Endodermal cell (in vitro differentiated cells): ENCODE data around the gene CCM2. TPM values are rescaled to one million over a fixed set of nuclear protein-coding genes. Genes with fewer than 3 reads are reported as not detected.

Experiments used
- DNase-seq: peaks from one replicate; pipeline ENCODE4 v3.0.0-alpha.2; 2017
- H3K27ac ChIP-seq: 2 replicates; pipeline ENCODE4 v1.5.1; 2013; ENCODE audit warnings: mild to moderate bottlenecking, low read depth, low read length, moderate library complexity
- H3K27me3 ChIP-seq: 2 replicates; pipeline ENCODE4 v1.6.1; 2013; ENCODE audit warnings: mild to moderate bottlenecking, low read length, moderate library complexity; ENCODE audit not compliant: insufficient read depth, control insufficient read depth, poor library complexity, severe bottlenecking
- H3K36me3 ChIP-seq: 2 replicates; pipeline ENCODE4 v1.7.0; 2013; ENCODE audit warnings: mild to moderate bottlenecking, low read length, moderate library complexity; ENCODE audit not compliant: control insufficient read depth, insufficient read depth
- H3K4me1 ChIP-seq: one replicate; pipeline ENCODE4 v1.7.0; 2013; ENCODE audit warnings: low read length; ENCODE audit not compliant: control insufficient read depth, insufficient read depth
- H3K4me3 ChIP-seq: 2 replicates; pipeline ENCODE4 v1.5.1; 2013; ENCODE audit warnings: mild to moderate bottlenecking, low read length, moderate library complexity
- H3K9ac ChIP-seq: 2 replicates; pipeline ENCODE4 v1.6.1; 2013; ENCODE audit warnings: mild to moderate bottlenecking, low read length, moderate library complexity; ENCODE audit not compliant: poor library complexity, severe bottlenecking; ENCODE audit errors: extremely low read depth
- H3K9me3 ChIP-seq: 2 replicates; pipeline ENCODE4 v1.6.1; 2013; ENCODE audit warnings: mild to moderate bottlenecking, low read length, moderate library complexity; ENCODE audit not compliant: control insufficient read depth
- H3K27ac Mint-ChIP-seq: 2 replicates; pipeline ENCODE4 v1.8.0; 2020; ENCODE audit warnings: mixed read lengths
- H3K27me3 Mint-ChIP-seq: 2 replicates; pipeline ENCODE4 v1.8.0; 2021; ENCODE audit warnings: mild to moderate bottlenecking, mixed read lengths; ENCODE audit not compliant: insufficient read depth
- H3K36me3 Mint-ChIP-seq: 2 replicates; pipeline ENCODE4 v1.8.0; 2020; ENCODE audit warnings: low read depth, mixed read lengths
- H3K4me1 Mint-ChIP-seq: 2 replicates; pipeline ENCODE4 v1.8.0; 2020; ENCODE audit warnings: mixed read lengths
- H3K4me3 Mint-ChIP-seq: 2 replicates; pipeline ENCODE4 v1.8.0; 2020; ENCODE audit warnings: mild to moderate bottlenecking, moderate library complexity, mixed read lengths
- H3K9me3 Mint-ChIP-seq: 2 replicates; pipeline ENCODE4 v1.8.0; 2020; ENCODE audit warnings: mild to moderate bottlenecking, mixed read lengths
- WGBS, 2 experiments: methylation state at CpG; one replicate each; pipeline versions ENCODE4 v1.1.5 to v1.1.7; 2013; ENCODE audit warnings: missing lambda C conversion rate in 2 of 2, mixed read lengths in 1 of 2; ENCODE audit not compliant: insufficient coverage in 1 of 2, insufficient read length in 1 of 2; 5-methylcytosine and 5-hydroxymethylcytosine counted together
- total RNA-seq, 2 donors: library from RNA; stranded (reverse); fragmentation: NEBNext Ultra II Directional in 1 of 2; extraction: Animal tissue kit (Norgen Biotek cat#: 25700) in 1 of 2; gene quantifications; 2 replicates in 1 of 2; 3 replicates in 1 of 2; pipeline ENCODE4 v1.2.1, GENCODE V29; 2021
- TF ChIP-seq, protein P1 (sequence below): fragments of 200-600 bp; sonication (generic); conservative IDR thresholded peaks from 2 replicates; pipeline ENCODE4 v1.5.0; 2021; ENCODE audit warnings: antibody characterized with exemption, mild to moderate bottlenecking

Gene CCM2
- total RNA-seq, 2 donors from 2014 or later = 37.4 to 38.1 TPM

DNA sequence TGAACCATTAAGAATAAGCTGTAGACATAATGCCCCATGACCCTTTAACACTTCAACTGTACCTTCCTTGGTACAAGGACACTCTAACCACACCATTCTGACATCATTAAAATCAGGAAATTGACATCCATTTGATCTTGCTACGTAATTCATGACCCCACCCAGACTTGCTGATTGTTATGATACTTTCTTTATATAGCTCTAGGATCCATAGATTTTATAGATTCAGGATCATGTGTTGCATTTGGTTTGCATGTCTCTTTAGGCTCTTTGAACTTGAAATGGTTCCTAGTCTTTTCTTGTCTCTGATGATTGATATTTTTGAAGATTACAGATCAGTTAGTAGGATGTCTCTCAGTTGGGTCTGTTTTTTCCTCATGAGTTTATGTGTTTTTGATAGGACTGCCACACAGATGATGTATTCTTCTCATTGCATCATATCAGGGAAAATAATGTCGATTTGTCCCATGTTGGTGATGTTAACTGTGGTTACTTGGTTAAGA is 13.5 kb downstream of the CCM2 start:
- H3K27ac ChIP-seq = no peak overlapping the region
- WGBS, 2 experiments = 80 to 97% methylated on average over 1 to 2 of the region's 2 CpGs
- H3K9ac ChIP-seq = no peak overlapping the region
- Mint-ChIP-seq H3K36me3 (peaks cover 43% of the 10 kb centered on the region), H3K27ac (no peak overlapping the region), H3K4me3 (no peak overlapping the region), H3K4me1 (peaks cover 3% of the 10 kb centered on the region), H3K9me3 (peaks cover 18% of the 10 kb centered on the region), H3K27me3 (no peaks in the 10 kb centered on the region)
- H3K27me3 ChIP-seq = no peaks in the 10 kb centered on the region
- H3K4me1 ChIP-seq = no peaks in the 10 kb centered on the region
- peaks cover 12% of the 10 kb centered on the region for H3K9me3 ChIP-seq
- peaks cover 31% of the 10 kb centered on the region for H3K36me3 ChIP-seq
- DNase-seq = no peak
- no peak overlapping the region for H3K4me3 ChIP-seq
- TF ChIP-seq, protein P1, sequence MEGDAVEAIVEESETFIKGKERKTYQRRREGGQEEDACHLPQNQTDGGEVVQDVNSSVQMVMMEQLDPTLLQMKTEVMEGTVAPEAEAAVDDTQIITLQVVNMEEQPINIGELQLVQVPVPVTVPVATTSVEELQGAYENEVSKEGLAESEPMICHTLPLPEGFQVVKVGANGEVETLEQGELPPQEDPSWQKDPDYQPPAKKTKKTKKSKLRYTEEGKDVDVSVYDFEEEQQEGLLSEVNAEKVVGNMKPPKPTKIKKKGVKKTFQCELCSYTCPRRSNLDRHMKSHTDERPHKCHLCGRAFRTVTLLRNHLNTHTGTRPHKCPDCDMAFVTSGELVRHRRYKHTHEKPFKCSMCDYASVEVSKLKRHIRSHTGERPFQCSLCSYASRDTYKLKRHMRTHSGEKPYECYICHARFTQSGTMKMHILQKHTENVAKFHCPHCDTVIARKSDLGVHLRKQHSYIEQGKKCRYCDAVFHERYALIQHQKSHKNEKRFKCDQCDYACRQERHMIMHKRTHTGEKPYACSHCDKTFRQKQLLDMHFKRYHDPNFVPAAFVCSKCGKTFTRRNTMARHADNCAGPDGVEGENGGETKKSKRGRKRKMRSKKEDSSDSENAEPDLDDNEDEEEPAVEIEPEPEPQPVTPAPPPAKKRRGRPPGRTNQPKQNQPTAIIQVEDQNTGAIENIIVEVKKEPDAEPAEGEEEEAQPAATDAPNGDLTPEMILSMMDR = no peak

DNA sequence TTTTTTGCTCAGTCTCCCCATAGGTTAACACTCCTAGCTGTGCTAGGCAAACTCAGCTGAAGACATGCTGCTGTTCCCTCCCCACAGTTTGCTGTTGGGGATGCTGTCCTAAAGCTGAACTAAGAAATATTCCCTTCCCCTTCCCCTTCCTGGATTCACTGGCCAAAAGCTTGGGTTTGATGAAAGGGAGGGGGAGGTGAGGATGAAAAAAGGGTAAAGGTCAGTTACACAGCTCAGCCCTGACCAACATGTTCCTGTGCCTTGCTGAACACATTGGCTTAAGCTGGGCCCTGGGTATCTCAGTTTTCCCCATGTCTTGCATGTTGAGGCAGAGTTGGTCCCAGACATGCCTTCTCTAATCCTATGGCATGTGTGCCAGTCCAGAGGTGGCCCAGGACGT is 15.3 kb downstream of the CCM2 start:
- Histone ChIP-seq H3K4me3 (no peak overlapping the region), H3K4me1 (no peaks in the 10 kb centered on the region), H3K9ac (no peak overlapping the region), H3K27ac (no peak overlapping the region), H3K36me3 (peaks cover 27% of the 10 kb centered on the region), H3K9me3 (peaks cover 12% of the 10 kb centered on the region), H3K27me3 (no peaks in the 10 kb centered on the region)
- peaks cover 19% of the 10 kb centered on the region for H3K9me3 Mint-ChIP-seq
- no peak for DNase-seq
- TF ChIP-seq, protein P1 = no peak
- H3K27me3 Mint-ChIP-seq = no peaks in the 10 kb centered on the region
- 96 to 100% methylated on average over 1 of the region's 1 CpG for WGBS, 2 experiments
- H3K36me3 Mint-ChIP-seq = peaks cover 48% of the 10 kb centered on the region
- H3K27ac Mint-ChIP-seq = no peak overlapping the region
- H3K4me1 Mint-ChIP-seq = peaks cover 3% of the 10 kb centered on the region
- H3K4me3 Mint-ChIP-seq = no peak overlapping the region

DNA sequence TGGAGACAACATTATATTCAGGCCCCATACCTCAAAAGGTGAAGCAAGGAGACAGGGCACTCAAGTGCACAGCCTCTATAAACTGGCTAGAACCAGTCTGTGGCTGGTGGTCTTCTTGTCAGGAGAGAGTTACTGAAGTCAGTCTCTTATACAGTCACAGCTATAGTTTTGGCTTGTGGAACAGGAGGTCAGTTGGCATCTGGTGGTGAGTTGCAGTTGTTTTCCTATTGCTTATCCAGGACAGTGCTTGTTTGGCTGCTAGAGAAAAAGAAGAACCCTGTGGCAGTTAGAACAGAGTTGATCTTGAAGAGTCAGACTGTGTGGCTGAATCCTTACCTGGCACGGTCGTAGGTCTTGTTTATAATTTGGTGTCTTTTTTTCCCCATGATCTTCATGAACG is 17.3 kb downstream of the CCM2 start:
- H3K4me1 Mint-ChIP-seq = peaks cover 3% of the 10 kb centered on the region
- no peak overlapping the region for H3K27ac Mint-ChIP-seq
- no peak overlapping the region for H3K4me3 ChIP-seq
- no peak overlapping the region for H3K9ac ChIP-seq
- DNase-seq = no peak
- TF ChIP-seq, protein P1 = no peak
- peaks cover 27% of the 10 kb centered on the region for H3K36me3 ChIP-seq
- H3K9me3 ChIP-seq = peaks cover 12% of the 10 kb centered on the region
- no peak overlapping the region for H3K27ac ChIP-seq
- H3K27me3 Mint-ChIP-seq = no peaks in the 10 kb centered on the region
- WGBS, 2 experiments = 72 to 83% methylated on average over 2 to 3 of the region's 3 CpGs
- H3K36me3 Mint-ChIP-seq = peaks cover 48% of the 10 kb centered on the region
- peaks cover 22% of the 10 kb centered on the region for H3K9me3 Mint-ChIP-seq
- H3K4me1 ChIP-seq = no peaks in the 10 kb centered on the region
- H3K4me3 Mint-ChIP-seq = no peak overlapping the region
- H3K27me3 ChIP-seq = no peaks in the 10 kb centered on the region
